K562 (cell line): ENCODE measurements around the gene OPRL1. TPM values are rescaled to one million over a fixed set of nuclear protein-coding genes. Genes with fewer than 3 reads are reported as not detected.
A peak's percentile ranks its signal among the peaks of the same experiment; 100 is the strongest.

Experiments
- ATAC-seq: fragments of 200-7000 bp; cut with Tn5 transposase; 3 replicates; pipeline ENCODE4 v1.9.1; 2020; ENCODE audit warnings: moderate library complexity
- BruUV-seq: library from RNA; stranded (reverse); fragments of 400-500 nt; replicated peaks from 2 replicates; lab custom pipeline; 2021; lab: Mats Ljungman, UMichigan
- CTCF ChIA-PET: fragments of 300-600 bp; formaldehyde crosslinking; extraction: SDS; loops from one replicate; lab custom pipeline; 2021; ENCODE audit warnings: low intra/inter-chr PET ratio; lab: Yijun Ruan, JAX
- POLR2A ChIA-PET: fragments of 300-600, 350-650 bp; sonication (Branson Sonifier 250); formaldehyde crosslinking; extraction: SDS; loops from one replicate; lab custom pipeline; 2021; ENCODE audit warnings: antibody characterized with exemption, inconsistent platforms; lab: Yijun Ruan, JAX
- DNase-seq, 4 experiments: peaks; one replicate each; pipeline versions ENCODE4 v3.0.0 to v3.0.0-alpha.2; 2011 to 2018; ENCODE audit warnings: low spot score in 3 of 4, mixed read lengths in 3 of 4; ENCODE audit errors: extremely low read depth in 1 of 4
- FAIRE-seq: peaks from 2 replicates; lab custom pipeline; 2011; peaks lifted over from hg19 to GRCh38; lab: Jason Lieb, UNC
- H2AFZ ChIP-seq: 2 replicates; pipeline ENCODE4 v1.6.0; 2011; ENCODE audit warnings: low read depth, low read length, control low read depth, inconsistent platforms
- H3K27ac ChIP-seq: fragments of 200-600 bp; 3 replicates; pipeline ENCODE4 v1.8.0; 2011; ENCODE audit warnings: low read depth, mild to moderate bottlenecking, control low read depth, inconsistent platforms, low read length, moderate library complexity, mixed read lengths; ENCODE audit errors: extremely low read depth
- H3K27me3 ChIP-seq, 2 experiments: fragments of 300-600 bp in 1 of 2; 2 replicates in 1 of 2; 3 replicates in 1 of 2; pipeline versions ENCODE4 v1.6.0 to v1.8.0; 2011; ENCODE audit warnings: inconsistent platforms in 2 of 2, low read length in 2 of 2, mild to moderate bottlenecking in 1 of 2, mixed read lengths in 1 of 2, moderate library complexity in 1 of 2; ENCODE audit not compliant: control insufficient read depth in 2 of 2, insufficient read depth in 2 of 2
- H3K36me3 ChIP-seq: fragments of 300-600 bp; 3 replicates; pipeline ENCODE4 v1.8.0; 2011; ENCODE audit warnings: mild to moderate bottlenecking, low read length, inconsistent platforms; ENCODE audit not compliant: control insufficient read depth, insufficient read depth
- H3K4me1 ChIP-seq, 2 experiments: fragments of 200-600 bp in 1 of 2; replicated peaks in 1 of 2; 2 replicates in 1 of 2; 3 replicates in 1 of 2; pipeline versions ENCODE4 v1.5.1 to v1.8.0; 2011; ENCODE audit warnings: inconsistent platforms in 2 of 2, low read length in 2 of 2, mild to moderate bottlenecking in 1 of 2, mixed read lengths in 1 of 2, moderate library complexity in 1 of 2; ENCODE audit not compliant: control insufficient read depth in 2 of 2, insufficient read depth in 2 of 2
- H3K4me2 ChIP-seq: 2 replicates; pipeline ENCODE4 v1.6.1; 2011; ENCODE audit warnings: low read length, control low read depth, inconsistent platforms, mixed read lengths; ENCODE audit not compliant: insufficient read depth
- H3K4me3 ChIP-seq: fragments of 200-600 bp; sonication (generic), shearing (Covaris generic); 2 replicates; pipeline ENCODE4 v1.5.1; 2016; ENCODE audit warnings: control low read depth, inconsistent platforms
- H3K79me2 ChIP-seq: fragments of 200-600 bp; 3 replicates; pipeline ENCODE4 v1.8.0; 2011; ENCODE audit warnings: low read length, inconsistent platforms; ENCODE audit not compliant: control insufficient read depth, insufficient read depth
- H3K9ac ChIP-seq, 2 experiments: 2 replicates each; pipeline versions ENCODE4 v1.6.0 to v1.6.1; 2011; ENCODE audit warnings: low read depth in 2 of 2, low read length in 2 of 2, control low read depth in 1 of 2, inconsistent platforms in 1 of 2, mild to moderate bottlenecking in 1 of 2, mixed read lengths in 1 of 2; ENCODE audit not compliant: insufficient read depth in 1 of 2
- H3K9me1 ChIP-seq: one replicate; pipeline ENCODE4 v1.6.0; 2011; ENCODE audit warnings: inconsistent platforms, mild to moderate bottlenecking, low read length, moderate library complexity; ENCODE audit not compliant: control insufficient read depth, insufficient read depth
- H3K9me3 ChIP-seq: replicated peaks from 2 replicates; pipeline ENCODE4 v1.5.1; 2011; ENCODE audit warnings: low read depth, low read length, inconsistent platforms; ENCODE audit not compliant: control insufficient read depth, insufficient read depth
- H4K20me1 ChIP-seq: replicated peaks from 2 replicates; pipeline ENCODE4 v1.6.1; 2011; ENCODE audit warnings: low read length, inconsistent platforms, mixed read lengths; ENCODE audit not compliant: control insufficient read depth, insufficient read depth
- GATA2 ChIP-seq: sonication (generic); formaldehyde crosslinking; IDR thresholded peaks from 2 replicates; pipeline ENCODE4 v1.4.0; 2020; ENCODE audit warnings: mild to moderate bottlenecking, missing genetic modification reagents
- HMGN3 ChIP-seq: IDR thresholded peaks from 2 replicates; pipeline ENCODE4 v1.6.1; 2011; ENCODE audit warnings: borderline replicate concordance, low read depth, mild to moderate bottlenecking, mixed read lengths, low read length; ENCODE audit not compliant: insufficient read length; ENCODE audit errors: extremely low read depth
- HNRNPUL1 ChIP-seq: fragments of 200-400 bp; formaldehyde crosslinking; IDR thresholded peaks from 2 replicates; pipeline ENCODE4 v1.6.1; 2017; ENCODE audit warnings: low read length
- MTF1 ChIP-seq: fragments of 250-450 bp; sonication (Bioruptor Pico); IDR thresholded peaks from 2 replicates; pipeline ENCODE4 v1.9.0; 2021; ENCODE audit warnings: moderate library complexity, mild to moderate bottlenecking, inconsistent platforms, borderline replicate concordance
- PCBP1 ChIP-seq: fragments of 200-400 bp; formaldehyde crosslinking; IDR thresholded peaks from 2 replicates; pipeline ENCODE4 v1.6.1; 2018; ENCODE audit warnings: mild to moderate bottlenecking, low read depth, low read length; ENCODE audit not compliant: poor library complexity, severe bottlenecking
- RREB1 ChIP-seq: fragments of 250-450 bp; sonication (Bioruptor Pico); IDR thresholded peaks from 2 replicates; pipeline ENCODE4 v1.4.0; 2020
- VEZF1 ChIP-seq: fragments of 200-800 bp; sonication (Bioruptor generic); IDR thresholded peaks from 2 replicates; pipeline ENCODE4 v1.6.1; 2017; ENCODE audit warnings: missing genetic modification characterization, missing compliant biosample characterization
- ZBTB12 ChIP-seq: fragments of 250-450 bp; sonication (Bioruptor Pico); IDR thresholded peaks from 2 replicates; pipeline ENCODE4 v1.4.0; 2020
- ZBTB7A ChIP-seq: IDR thresholded peaks from 2 replicates; pipeline ENCODE4 v1.6.1; 2011; ENCODE audit warnings: low read depth, mild to moderate bottlenecking, low read length, moderate library complexity, borderline replicate concordance; ENCODE audit not compliant: control insufficient read depth
- WGBS: fragments of 100-300 bp; shearing (Covaris generic); methylation state at CpG from one replicate; pipeline ENCODE4 v1.1.6; 2016; ENCODE audit warnings: low coverage, mixed read lengths; ENCODE audit not compliant: insufficient coverage; ENCODE audit errors: missing lambda C conversion rate; 5-methylcytosine and 5-hydroxymethylcytosine counted together
- in situ Hi-C: fragments of 300-500 bp; cut with MboI; formaldehyde crosslinking; loops from 4 replicates; pipeline ENCODE4 v1.15.0; 2018; ENCODE audit warnings: inconsistent platforms, mixed read lengths
- intact Hi-C: fragments of 100-400 bp; cut with micrococcal nuclease; formaldehyde crosslinking; loops from 2 replicates; pipeline ENCODE4 v1.14.2; 2022
- polyA plus RNA-seq, 8 experiments: library from polyadenylated mRNA; depleted of rRNA in 4 of 8; stranded (reverse) in 5 of 8; unstranded in 3 of 8; fragments of >200 nt; fragmentation: Nextera tagmentation in 2 of 8; fragmentation: Illumina TruSeq in 1 of 8; extraction: Ambion mirVana in 2 of 8; extraction: Trizol in 1 of 8; gene quantifications; 2 replicates each; pipeline versions ENCODE4 v1.2.1 to v1.2.3, GENCODE V29; 2011 to 2014; ENCODE audit warnings: inconsistent platforms in 1 of 8, missing spikeins in 1 of 8
- total RNA-seq, 7 experiments: library from RNA; depleted of rRNA in 6 of 7; stranded (reverse); fragments of >200 nt in 6 of 7; fragmentation: Illumina TruSeq in 2 of 7; extraction: Trizol in 2 of 7; gene quantifications; 2 replicates each; pipeline versions ENCODE4 v1.2.1 to v1.2.3, GENCODE V29; 2011 to 2021; ENCODE audit warnings: low replicate concordance in 1 of 7

OPRL1 gene
- total and polyA plus RNA-seq, 9 of the 15 experiments (the other 6 are each of a cell fraction or from before 2014, with no cell fraction given), result 0.06 to 0.33 (median 0.11) TPM; not detected in 2

GRCh38 chr20:64037498-64038213 is 42.2 kb upstream of the OPRL1 start:
- FAIRE-seq (peak; percentile 66), DNase-seq (peak; percentile 54 to 61 (median 60)), ATAC-seq (peak; percentile 9)
- H3K9me1 ChIP-seq, result peaks cover 3% of the 10 kb centered on the region
- no peaks in the 10 kb centered on the region for H3K9me3 ChIP-seq
- BruUV-seq, result no TSS peak
- H3K4me3 ChIP-seq, result peak overlapping the region; percentile 51
- no peaks in the 10 kb centered on the region; the same call in 2 of the 3 replicates for H3K79me2 ChIP-seq
- H3K27ac ChIP-seq, result no peak overlapping the region
- POLR2A ChIA-PET, result interaction anchor here (0.8 to 1.0 kb wide), 3 partner anchors 7 to 506 kb away, joined by 3 read pairs; no protein-coding TSS in a partner anchor
- no peak overlapping the region for H2AFZ ChIP-seq
- H3K36me3 ChIP-seq, result peaks cover 25% of the 10 kb centered on the region; the same call in 2 of the 3 replicates
- H3K9ac ChIP-seq, result peak overlapping the region; percentile 14 to 92; a peak in 3 of 4 replicates
- no peaks in the 10 kb centered on the region for H4K20me1 ChIP-seq
- in situ Hi-C loops (no loop called here), intact Hi-C loops (loop anchor here (2.0 to 5.0 kb wide), 3 partner anchors 17 to 500 kb away; partner anchors contain the start of gene PTK6)
- no peaks in the 10 kb centered on the region for H3K27me3 ChIP-seq
- CTCF ChIA-PET, result interaction anchor here (0.6 to 2.1 kb wide), 5 partner anchors 16 to 596 kb away, joined by 3 to 16 read pairs (median 3); partner anchors contain the start of gene PRPF6
- 20% methylated on average over 27 of the region's 36 CpGs for WGBS
- peak overlapping the region; percentile 74 for H3K4me2 ChIP-seq
- peaks cover 33 to 84% of the 10 kb centered on the region in 2 experiments for H3K4me1 ChIP-seq
- no peak for TF ChIP-seq MTF1 (CRISPR knock-in tag)
- TF ChIP-seq HNRNPUL1, result no peak
- peak; percentile 32; the same call in 1 of the 2 replicates for TF ChIP-seq VEZF1
- TF ChIP-seq PCBP1, result peak; percentile 42
- peak; percentile 15; the same call in 1 of the 2 replicates for TF ChIP-seq ZBTB7A
- no peak for TF ChIP-seq RREB1 (CRISPR knock-in tag)
- TF ChIP-seq HMGN3, result peak; percentile 25
- TF ChIP-seq ZBTB12 (CRISPR knock-in tag), result no peak
- TF ChIP-seq GATA2 (CRISPR knock-in tag), result peak; percentile 54
